ENCODE results near the gene CHMP4A. TPM values are rescaled to one million over a fixed set of nuclear protein-coding genes. Genes with fewer than 3 reads are reported as not detected.
A peak's percentile ranks its signal among the peaks of the same experiment; 100 is the strongest.
"Not testable (repeated sequence)": the region's sequence is repeated elsewhere in the genome, so short reads cannot be mapped to it uniquely, and the experiment has no call there.

CHMP4A gene
- total RNA-seq, 1 donor from 2014 or later: 30.1 TPM

- DNase-seq; intact Hi-C loops (cut with micrococcal nuclease); ATAC-seq: not testable (repeated sequence)
Observed at GRCh38 chr14:24203249-24203886, 9.9 kb downstream of the CHMP4A start.

- DNase-seq; ATAC-seq; intact Hi-C loops (cut with micrococcal nuclease): not testable (repeated sequence)
Observed at GRCh38 chr14:24202538-24202937, 10.8 kb downstream of the CHMP4A start.

- ATAC-seq (no peak), DNase-seq (no peak)
- intact Hi-C loops (cut with micrococcal nuclease): no loop called here
Observed at GRCh38 chr14:24198814-24199524, 14.3 kb downstream of the CHMP4A start.

- intact Hi-C loops (cut with micrococcal nuclease): no loop called here
- DNase-seq (no peak), ATAC-seq (no peak)
Observed at GRCh38 chr14:24197056-24197450, 16.2 kb downstream of the CHMP4A start.

GRCh38 chr14:24196071-24197055 lies 16.9 kb downstream of the CHMP4A start:
- intact Hi-C loops (cut with micrococcal nuclease): no loop called here
- ATAC-seq (peak; percentile 35), DNase-seq (no peak)

GRCh38 chr14:24195186-24196070 lies 17.9 kb downstream of the CHMP4A start, which contains the start of gene TM9SF1:
Gene TM9SF1 (minus strand): TSS chr14:24195441. CDS start chr14:24195019, 422 bp downstream.
- ATAC-seq (peak; percentile 95), DNase-seq (peak; percentile 93)
- intact Hi-C loops (cut with micrococcal nuclease): no loop called here

GRCh38 chr14:24194873-24195185 lies 18.5 kb downstream of the CHMP4A start:
- intact Hi-C loops (cut with micrococcal nuclease): no loop called here

GRCh38 chr14:24194186-24194872 lies 19.0 kb downstream of the CHMP4A start:
- intact Hi-C loops (cut with micrococcal nuclease): no loop called here
- no peak for ATAC-seq
- no peak for DNase-seq

More at GRCh38 chr14:24194873-24195185, 18.5 kb downstream of the CHMP4A start:
- DNase-seq (no peak), ATAC-seq (no peak)

- ATAC-seq (no peak), DNase-seq (no peak)
- intact Hi-C loops (cut with micrococcal nuclease): no loop called here
Observed at GRCh38 chr14:24192933-24193332, 20.4 kb downstream of the CHMP4A start.

- intact Hi-C loops (cut with micrococcal nuclease): no loop called here
Observed at GRCh38 chr14:24190416-24190815, 22.9 kb downstream of the CHMP4A start.

GRCh38 chr14:24189460-24189859 lies 23.8 kb downstream of the CHMP4A start:
- DNase-seq (no peak), ATAC-seq (no peak)
- intact Hi-C loops (cut with micrococcal nuclease): no loop called here

More at GRCh38 chr14:24190416-24190815, 22.9 kb downstream of the CHMP4A start:
- no peak for DNase-seq
- ATAC-seq: no peak

- no peak for ATAC-seq
- intact Hi-C loops (cut with micrococcal nuclease): no loop called here
- DNase-seq: no peak
Observed at GRCh38 chr14:24189059-24189375, 24.3 kb downstream of the CHMP4A start.

- intact Hi-C loops (cut with micrococcal nuclease): no loop called here
- DNase-seq (peak; percentile 93), ATAC-seq (peak; percentile 93)
Observed at GRCh38 chr14:24188251-24189058, 24.8 kb downstream of the CHMP4A start, which contains the start of gene IPO4. Gene IPO4 (minus strand): TSS chr14:24188816. CDS start chr14:24188787, 29 bp downstream.

GRCh38 chr14:24187539-24187915 lies 25.8 kb downstream of the CHMP4A start:
- no peak for DNase-seq
- intact Hi-C loops (cut with micrococcal nuclease): no loop called here
- no peak for ATAC-seq

- DNase-seq: no peak
- intact Hi-C loops (cut with micrococcal nuclease): no loop called here
- no peak for ATAC-seq
Observed at GRCh38 chr14:24186831-24187538, 26.3 kb downstream of the CHMP4A start.

- no peak for ATAC-seq
- no peak for DNase-seq
Observed at GRCh38 chr14:24185741-24186140, 27.5 kb downstream of the CHMP4A start.

GRCh38 chr14:24185026-24185425 lies 28.3 kb downstream of the CHMP4A start:
- DNase-seq (no peak), ATAC-seq (no peak)
- intact Hi-C loops (cut with micrococcal nuclease): no loop called here

More at GRCh38 chr14:24185741-24186140, 27.5 kb downstream of the CHMP4A start:
- intact Hi-C loops (cut with micrococcal nuclease): no loop called here
